C4-2B (cell line): Measurements from ENCODE around the gene DISP3.

Experiments
- H3K27ac ChIP-seq: fragments of 450-650 bp; 2 replicates; pipeline ENCODE4 v1.5.1; 2017
- ZFX ChIP-seq: fragments of 450-650 bp; IDR thresholded peaks from 2 replicates; pipeline ENCODE4 v1.6.1; 2017
- TF ChIP-seq, protein P1 (sequence below): fragments of 450-650 bp; conservative IDR thresholded peaks from 2 replicates; pipeline ENCODE4 v1.5.1; 2017; ENCODE audit warnings: mild to moderate bottlenecking

The DISP3 gene

DNA sequence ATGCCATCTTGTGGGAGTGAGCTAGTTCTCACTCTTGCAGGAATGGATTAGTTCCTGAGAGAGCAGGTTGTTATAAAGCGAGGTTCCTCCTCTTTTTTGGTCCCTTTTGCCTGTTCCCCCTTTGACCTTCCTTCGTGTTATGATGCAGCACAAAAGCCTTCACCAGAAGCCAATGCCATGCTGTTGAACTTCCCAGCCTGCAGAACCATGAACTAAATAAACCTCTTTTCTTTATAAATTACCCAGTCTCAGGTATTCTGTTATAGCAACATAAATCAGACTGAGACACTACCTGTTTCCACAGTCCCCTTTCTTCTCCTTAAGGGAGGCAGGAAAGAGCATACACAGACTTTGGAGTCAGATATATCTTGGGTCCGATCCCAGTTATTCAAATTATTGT is 25.6 kb downstream of the DISP3 start:
- TF ChIP-seq ZFX: no peak
- TF ChIP-seq, protein P1, sequence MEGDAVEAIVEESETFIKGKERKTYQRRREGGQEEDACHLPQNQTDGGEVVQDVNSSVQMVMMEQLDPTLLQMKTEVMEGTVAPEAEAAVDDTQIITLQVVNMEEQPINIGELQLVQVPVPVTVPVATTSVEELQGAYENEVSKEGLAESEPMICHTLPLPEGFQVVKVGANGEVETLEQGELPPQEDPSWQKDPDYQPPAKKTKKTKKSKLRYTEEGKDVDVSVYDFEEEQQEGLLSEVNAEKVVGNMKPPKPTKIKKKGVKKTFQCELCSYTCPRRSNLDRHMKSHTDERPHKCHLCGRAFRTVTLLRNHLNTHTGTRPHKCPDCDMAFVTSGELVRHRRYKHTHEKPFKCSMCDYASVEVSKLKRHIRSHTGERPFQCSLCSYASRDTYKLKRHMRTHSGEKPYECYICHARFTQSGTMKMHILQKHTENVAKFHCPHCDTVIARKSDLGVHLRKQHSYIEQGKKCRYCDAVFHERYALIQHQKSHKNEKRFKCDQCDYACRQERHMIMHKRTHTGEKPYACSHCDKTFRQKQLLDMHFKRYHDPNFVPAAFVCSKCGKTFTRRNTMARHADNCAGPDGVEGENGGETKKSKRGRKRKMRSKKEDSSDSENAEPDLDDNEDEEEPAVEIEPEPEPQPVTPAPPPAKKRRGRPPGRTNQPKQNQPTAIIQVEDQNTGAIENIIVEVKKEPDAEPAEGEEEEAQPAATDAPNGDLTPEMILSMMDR: no peak
- no peak overlapping the region for H3K27ac ChIP-seq

- H3K27ac ChIP-seq: no peak overlapping the region
- no peak for TF ChIP-seq ZFX
- TF ChIP-seq, protein P1: no peak
Observed at GRCh38 chr1:11505591-11506538, 26.9 kb downstream of the DISP3 start.

DNA sequence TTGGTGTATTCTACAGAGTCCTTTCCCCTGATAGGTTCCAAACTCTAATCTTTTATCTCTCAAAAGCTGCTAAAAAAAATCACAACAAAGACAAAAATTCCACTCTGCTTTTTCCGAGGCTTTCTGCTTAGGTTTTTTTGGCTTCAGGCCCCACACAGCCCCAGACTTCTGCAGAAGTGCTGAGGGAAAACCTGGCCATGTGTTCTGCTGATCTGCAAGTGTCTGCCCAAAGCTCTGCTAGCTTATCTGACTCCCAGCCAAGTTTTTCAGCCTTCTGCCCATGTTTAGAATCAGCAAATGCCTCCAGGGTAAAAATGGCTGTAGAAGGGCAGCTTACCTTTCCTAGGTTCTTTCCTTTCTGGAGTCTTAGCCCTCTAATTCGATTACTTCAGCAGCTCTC is 28.4 kb downstream of the DISP3 start:
- TF ChIP-seq, protein P1: no peak
- TF ChIP-seq ZFX: no peak
- no peak overlapping the region for H3K27ac ChIP-seq

DNA sequence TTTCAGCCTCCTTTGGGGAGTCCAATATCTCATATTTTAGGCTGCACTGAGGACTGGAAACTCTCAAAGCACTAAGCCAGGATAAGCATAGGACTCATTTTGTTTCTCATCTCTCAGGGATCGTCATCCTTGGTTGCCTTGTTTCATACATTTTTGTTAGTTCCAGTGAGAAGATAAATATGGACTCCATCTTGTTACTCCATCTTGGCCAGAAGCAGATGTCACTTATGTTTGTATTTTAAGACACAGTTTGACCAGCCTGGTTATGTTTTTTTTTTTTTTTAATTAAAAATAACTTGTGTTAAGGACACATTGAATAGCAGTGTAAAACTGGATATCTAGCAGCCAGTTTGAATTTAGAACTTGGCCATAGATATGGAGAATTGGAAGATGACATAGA is 34.7 kb downstream of the DISP3 start:
- TF ChIP-seq ZFX: no peak
- TF ChIP-seq, protein P1: no peak
- no peak overlapping the region for H3K27ac ChIP-seq

- H3K27ac ChIP-seq: no peak overlapping the region
- TF ChIP-seq, protein P1: no peak
- no peak for TF ChIP-seq ZFX
Observed at GRCh38 chr1:11514366-11514765, 35.4 kb downstream of the DISP3 start.

DNA sequence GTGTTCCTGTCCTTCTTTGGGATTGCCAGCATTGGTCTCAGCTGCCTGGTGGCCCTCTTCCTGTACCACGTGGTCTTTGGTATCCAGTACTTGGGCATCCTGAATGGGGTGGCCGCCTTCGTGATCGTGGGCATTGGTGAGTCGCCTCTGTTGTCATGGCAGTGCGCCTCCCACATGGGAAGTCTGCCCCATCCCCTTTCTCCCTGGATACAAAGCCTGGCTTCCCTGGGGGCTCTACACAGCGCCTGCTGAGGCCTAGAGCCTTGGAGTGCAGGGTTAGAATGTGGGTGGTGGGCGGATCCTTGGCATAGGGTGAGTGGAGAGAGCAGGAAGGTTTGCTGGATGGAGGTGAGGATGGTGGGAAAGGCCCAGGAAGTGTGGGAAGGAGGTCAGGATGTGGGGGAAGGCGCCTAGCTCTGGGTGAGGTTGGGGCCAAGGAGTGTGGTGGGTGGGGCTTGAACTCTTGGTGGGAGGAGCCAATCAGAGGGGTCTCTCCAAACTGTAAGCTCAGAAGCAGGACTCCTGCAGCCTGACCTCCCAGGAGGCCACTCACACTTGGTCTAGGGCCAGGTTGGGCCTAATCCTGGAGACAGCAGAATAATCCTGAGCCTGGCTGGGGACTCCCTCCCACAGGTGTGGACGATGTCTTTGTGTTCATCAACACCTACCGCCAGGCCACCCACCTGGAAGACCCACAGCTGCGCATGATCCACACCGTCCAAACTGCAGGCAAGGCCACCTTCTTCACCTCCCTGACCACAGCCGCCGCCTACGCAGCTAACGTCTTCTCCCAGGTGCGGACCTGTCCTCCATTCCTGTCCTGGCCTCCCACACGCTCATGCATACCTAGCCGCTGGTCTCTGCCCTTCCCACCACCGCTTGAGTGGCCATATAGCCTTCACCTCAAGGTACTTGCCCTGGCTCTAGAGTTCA is 36.7 kb downstream of the DISP3 start:
- H3K27ac ChIP-seq: no peak overlapping the region
- no peak for TF ChIP-seq ZFX
- TF ChIP-seq, protein P1: no peak
